HepG2 (cell line): ENCODE data around the gene THPO. TPM values are rescaled to one million over a fixed set of nuclear protein-coding genes. Genes with fewer than 3 reads are reported as not detected.

ENCODE experiments used
- ATAC-seq: fragments of 200-7000 bp; cut with Tn5 transposase; 3 replicates; pipeline ENCODE4 v1.9.1; 2020; ENCODE audit warnings: mild to moderate bottlenecking, moderate library complexity
- BruUV-seq: library from RNA; stranded (reverse); fragments of 400-500 nt; replicated peaks from 2 replicates; lab custom pipeline; 2021; lab: Mats Ljungman, UMichigan
- CTCF ChIA-PET: fragments of 300-600 bp; formaldehyde crosslinking; extraction: SDS; loops from one replicate; lab custom pipeline; 2021; ENCODE audit warnings: low total read pairs, inconsistent platforms, low intra/inter-chr PET ratio; lab: Yijun Ruan, JAX
- POLR2A ChIA-PET: fragments of 350-600 bp; sonication (Branson Sonifier 250); formaldehyde crosslinking; loops from one replicate; lab custom pipeline; 2020; ENCODE audit warnings: antibody characterized with exemption, inconsistent platforms; lab: Yijun Ruan, JAX
- DNase-seq: peaks from one replicate; pipeline ENCODE4 v3.0.0-alpha.2; 2015; ENCODE audit warnings: low spot score
- FAIRE-seq: peaks from 3 replicates; lab custom pipeline; 2011; peaks lifted over from hg19 to GRCh38; lab: Jason Lieb, UNC
- H2AFZ ChIP-seq: one replicate; pipeline ENCODE4 v1.6.1; 2011; ENCODE audit warnings: low read length, inconsistent platforms
- H3K27ac ChIP-seq: fragments of 300-600 bp; 3 replicates; pipeline ENCODE4 v1.8.0; 2011; ENCODE audit warnings: mixed run types, mild to moderate bottlenecking, mixed read lengths, low read length, inconsistent platforms; ENCODE audit not compliant: insufficient read depth; ENCODE audit errors: extremely low read length
- H3K27me3 ChIP-seq, 2 experiments: fragments of 200-600 bp in 1 of 2; 2 replicates in 1 of 2; 3 replicates in 1 of 2; pipeline versions ENCODE4 v1.6.0 to v1.8.0; 2011; ENCODE audit warnings: low read length in 2 of 2, mild to moderate bottlenecking in 2 of 2, moderate library complexity in 2 of 2, inconsistent platforms in 1 of 2; ENCODE audit not compliant: insufficient read depth in 2 of 2, control insufficient read depth in 1 of 2
- H3K36me3 ChIP-seq, 2 experiments: fragments of 200-600 bp in 1 of 2; replicated peaks in 1 of 2; 2 replicates in 1 of 2; 3 replicates in 1 of 2; pipeline versions ENCODE4 v1.5.1 to v1.8.0; 2011; ENCODE audit warnings: low read length in 2 of 2, inconsistent platforms in 1 of 2; ENCODE audit not compliant: insufficient read depth in 2 of 2, control insufficient read depth in 1 of 2
- H3K4me1 ChIP-seq: 2 replicates; pipeline ENCODE4 v1.5.1; 2012; ENCODE audit warnings: low read length, inconsistent platforms; ENCODE audit not compliant: insufficient read depth
- H3K4me2 ChIP-seq: 2 replicates; pipeline ENCODE4 v1.6.0; 2011; ENCODE audit warnings: low read depth, low read length, inconsistent platforms
- H3K4me3 ChIP-seq, 3 experiments: fragments of 200-600 bp in 1 of 3; sonication (generic), shearing (Covaris generic) in 1 of 3; replicated peaks in 1 of 3; 2 replicates each; pipeline ENCODE4 v1.5.1; 2011 to 2016; ENCODE audit warnings: low read length in 3 of 3, inconsistent platforms in 2 of 3, low read depth in 2 of 3, mild to moderate bottlenecking in 2 of 3, control low read depth in 1 of 3, mixed read lengths in 1 of 3; ENCODE audit not compliant: insufficient read depth in 1 of 3
- H3K79me2 ChIP-seq: one replicate; pipeline ENCODE4 v1.6.1; 2011; ENCODE audit warnings: low read length, inconsistent platforms; ENCODE audit not compliant: insufficient read depth
- H3K9ac ChIP-seq: 2 replicates; pipeline ENCODE4 v1.6.0; 2011; ENCODE audit warnings: mild to moderate bottlenecking, low read depth, low read length, inconsistent platforms; ENCODE audit not compliant: insufficient read depth
- H3K9me3 ChIP-seq: 2 replicates; pipeline ENCODE4 v1.5.1; 2012; ENCODE audit warnings: mild to moderate bottlenecking, low read length
- H4K20me1 ChIP-seq: 2 replicates; pipeline ENCODE4 v1.6.0; 2011; ENCODE audit warnings: inconsistent platforms, mild to moderate bottlenecking, low read length, moderate library complexity; ENCODE audit not compliant: insufficient read depth
- ATAD3A ChIP-seq: sonication (generic); formaldehyde crosslinking; IDR thresholded peaks from 2 replicates; pipeline ENCODE4 v1.4.0; 2020; ENCODE audit warnings: missing genetic modification reagents
- ELF4 ChIP-seq: sonication (generic); formaldehyde crosslinking; IDR thresholded peaks from 2 replicates; pipeline ENCODE4 v1.5.0; 2020; ENCODE audit warnings: missing genetic modification reagents, mild to moderate bottlenecking, moderate library complexity, borderline replicate concordance
- FOXA3 ChIP-seq: IDR thresholded peaks from 2 replicates; pipeline ENCODE4 v1.6.1; 2016; ENCODE audit warnings: missing genetic modification reagents, missing compliant biosample characterization
- SP140L ChIP-seq: sonication (generic); formaldehyde crosslinking; IDR thresholded peaks from 2 replicates; pipeline ENCODE4 v1.4.0; 2020; ENCODE audit warnings: missing genetic modification reagents, borderline replicate concordance
- ZNF564 ChIP-seq: sonication (generic); formaldehyde crosslinking; IDR thresholded peaks from 2 replicates; pipeline ENCODE4 v1.8.1; 2023; ENCODE audit warnings: mild to moderate bottlenecking, missing genetic modification reagents
- WGBS: methylation state at CpG from one replicate; pipeline ENCODE4 v1.1.6; 2017; ENCODE audit warnings: low lambda C conversion rate; 5-methylcytosine and 5-hydroxymethylcytosine counted together
- in situ Hi-C: cut with HindIII; loops from 2 replicates; pipeline ENCODE4 v1.10.0; 2017; ENCODE audit warnings: low pct_unique_long_range_greater_than_20kb; ENCODE audit not compliant: extremely low pct_ligation_motif_present
- intact Hi-C: fragments of 100-400 bp; cut with micrococcal nuclease; formaldehyde crosslinking; loops from one replicate; pipeline ENCODE4 v1.10.0; 2022; ENCODE audit not compliant: unreplicated experiment
- polyA plus RNA-seq, 8 experiments: library from polyadenylated mRNA; depleted of rRNA in 3 of 8; stranded (reverse) in 7 of 8; unstranded in 1 of 8; fragments of >200 nt; fragmentation: Illumina TruSeq in 4 of 8; extraction: Trizol in 4 of 8; gene quantifications; 2 replicates each; pipeline versions ENCODE4 v1.2.1 to v1.2.3, GENCODE V29; 2011 to 2016; ENCODE audit warnings: low read depth in 4 of 8, missing spikeins in 1 of 8, mixed read lengths in 1 of 8; ENCODE audit not compliant: insufficient read depth in 1 of 8
- total RNA-seq, 5 experiments: library from RNA; depleted of rRNA; stranded (reverse); fragments of >200 nt; fragmentation: Illumina TruSeq; extraction: Trizol; gene quantifications; 2 replicates each; pipeline ENCODE4 v1.2.3, GENCODE V29; 2016; ENCODE audit warnings: low read depth in 1 of 5
- TF ChIP-seq, protein P1 (sequence below): fragments of 450-650 bp; IDR thresholded peaks from 2 replicates; pipeline ENCODE4 v1.6.1; 2016

Gene THPO
- total and polyA plus RNA-seq, 2 of the 13 experiments (the other 11 are each of a cell fraction or from before 2014, with no cell fraction given) = 2.8 to 4.8 TPM

DNA sequence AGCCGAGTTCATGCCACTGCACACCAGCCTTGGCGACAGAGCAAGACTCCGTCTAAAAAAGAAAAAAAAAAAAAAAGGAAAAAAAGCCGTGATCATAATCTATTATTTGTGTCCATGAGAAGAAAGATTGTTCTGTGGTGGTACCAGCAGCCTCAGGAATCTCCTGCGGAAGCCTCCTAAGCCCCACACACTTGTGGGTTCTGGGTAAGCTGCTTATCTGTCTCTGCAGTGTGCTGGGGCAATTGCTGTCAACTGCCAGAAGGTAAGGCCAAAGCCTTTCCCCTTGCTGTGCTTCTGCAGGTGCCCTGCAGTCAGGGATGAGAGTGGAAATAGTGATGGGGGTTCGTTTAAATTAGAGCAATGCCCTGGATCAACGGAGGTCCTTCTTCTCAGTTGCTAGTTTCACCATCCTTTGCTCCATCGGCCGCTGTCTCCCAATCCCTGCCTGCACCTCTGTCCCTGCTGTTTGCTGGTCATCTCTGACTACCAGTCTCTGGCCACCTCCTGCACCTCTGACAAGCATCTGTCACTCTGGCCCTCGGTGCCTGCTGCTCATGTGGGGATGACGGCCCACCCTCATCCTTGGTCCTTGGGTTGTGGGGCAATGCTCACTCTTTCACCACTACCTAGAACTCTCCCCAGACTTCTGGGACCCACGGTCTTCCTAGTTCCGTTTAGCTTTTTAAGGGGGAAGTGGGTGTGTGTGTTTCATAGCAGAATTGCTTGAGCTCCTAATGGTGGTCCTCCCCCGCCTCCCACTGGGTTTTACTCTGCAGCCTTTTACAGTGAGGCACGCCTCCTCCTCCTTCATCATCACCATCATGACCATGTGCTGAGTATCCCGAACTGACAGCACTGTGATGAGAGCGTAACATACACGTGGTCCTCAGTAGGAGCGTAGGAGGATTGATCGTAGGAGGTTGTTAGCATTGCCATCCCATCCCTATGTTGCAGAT lies 27.3 kb upstream of the THPO start:
- no peak overlapping the region for H2AFZ ChIP-seq
- H3K27me3 ChIP-seq = peaks cover 1 to 19% of the 10 kb centered on the region in 2 experiments; a peak in 4 of 5 replicates
- DNase-seq = no peak
- CTCF ChIA-PET = no interaction called here
- intact Hi-C loops = no loop called here
- no peak; the same call in 2 of the 3 replicates for ATAC-seq
- no peak for TF ChIP-seq ELF4 (CRISPR knock-in tag)
- no peak for TF ChIP-seq ZNF564 (CRISPR knock-in tag)
- TF ChIP-seq, protein P1, sequence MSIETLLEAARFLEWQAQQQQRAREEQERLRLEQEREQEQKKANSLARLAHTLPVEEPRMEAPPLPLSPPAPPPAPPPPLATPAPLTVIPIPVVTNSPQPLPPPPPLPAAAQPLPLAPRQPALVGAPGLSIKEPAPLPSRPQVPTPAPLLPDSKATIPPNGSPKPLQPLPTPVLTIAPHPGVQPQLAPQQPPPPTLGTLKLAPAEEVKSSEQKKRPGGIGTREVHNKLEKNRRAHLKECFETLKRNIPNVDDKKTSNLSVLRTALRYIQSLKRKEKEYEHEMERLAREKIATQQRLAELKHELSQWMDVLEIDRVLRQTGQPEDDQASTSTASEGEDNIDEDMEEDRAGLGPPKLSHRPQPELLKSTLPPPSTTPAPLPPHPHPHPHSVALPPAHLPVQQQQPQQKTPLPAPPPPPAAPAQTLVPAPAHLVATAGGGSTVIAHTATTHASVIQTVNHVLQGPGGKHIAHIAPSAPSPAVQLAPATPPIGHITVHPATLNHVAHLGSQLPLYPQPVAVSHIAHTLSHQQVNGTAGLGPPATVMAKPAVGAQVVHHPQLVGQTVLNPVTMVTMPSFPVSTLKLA = peak; percentile 56
- TF ChIP-seq SP140L (CRISPR knock-in tag) = no peak
- TF ChIP-seq, all 625 proteins: peak for 1
- Histone ChIP-seq H3K9me3 (no peaks in the 10 kb centered on the region), H3K4me2 (no peak overlapping the region), H3K9ac (no peak overlapping the region), H3K4me3 (no peak overlapping the region), H3K79me2 (no peaks in the 10 kb centered on the region), H3K4me1 (peaks cover 7% of the 10 kb centered on the region; the same call in 1 of the 2 replicates), H3K36me3 (no peaks in the 10 kb centered on the region), H3K27ac (no peak overlapping the region), H4K20me1 (no peaks in the 10 kb centered on the region)
- BruUV-seq = no TSS peak
- WGBS = 45% methylated on average over 18 of the region's 20 CpGs
- no peak for FAIRE-seq
- in situ Hi-C loops = no loop called here
- POLR2A ChIA-PET = no interaction called here

GRCh38 chr3:184399410-184399809 lies 21.4 kb upstream of the THPO start:
- in situ Hi-C loops (no loop called here), intact Hi-C loops (no loop called here)
- TF ChIP-seq FOXA3 (CRISPR knock-in tag) = 0 out of 2 replicates have a peak, but pooled peaks have one; percentile 13
- TF ChIP-seq ATAD3A (CRISPR knock-in tag) = no peak
- Histone ChIP-seq H2AFZ (no peak overlapping the region), H3K9ac (no peak overlapping the region), H3K4me3 (no peak overlapping the region), H3K4me1 (no peaks in the 10 kb centered on the region), H3K27me3 (peaks cover 0 to 6% of the 10 kb centered on the region in 2 experiments; a peak in 2 of 5 replicates), H3K27ac (no peak overlapping the region), H3K79me2 (no peaks in the 10 kb centered on the region), H3K9me3 (no peaks in the 10 kb centered on the region), H3K36me3 (no peaks in the 10 kb centered on the region), H4K20me1 (no peaks in the 10 kb centered on the region), H3K4me2 (no peak overlapping the region)
- DNase-seq = no peak
- FAIRE-seq = no peak
- ATAC-seq = peak; percentile 52; the same call in 2 of the 3 replicates
- WGBS = 7% methylated on average over 8 of the region's 9 CpGs
- ChIA-PET POLR2A (interaction anchor here (1.1 to 1.3 kb wide), 2 partner anchors 16 to 28 kb away, joined by 3 to 5 read pairs; no protein-coding TSS in a partner anchor), CTCF (no interaction called here)
- no TSS peak for BruUV-seq
